NT2/D1 (cell line): ENCODE measurements around the gene GALP.

Experiments
- YY1 ChIP-seq: IDR thresholded peaks from 2 replicates; pipeline ENCODE4 v1.6.1; 2011; ENCODE audit not compliant: insufficient read length, insufficient read depth
- ZNF274 ChIP-seq: IDR thresholded peaks from 2 replicates; pipeline ENCODE4 v1.6.1; 2011; ENCODE audit warnings: mild to moderate bottlenecking, low read depth, low read length

GRCh38 chr19:56218961-56219360 lies 43.2 kb downstream of the GALP start:
- no peak for TF ChIP-seq YY1
- TF ChIP-seq ZNF274 = no peak
